ENCODE measurements around the gene ERP29.

The ERP29 gene

DNA sequence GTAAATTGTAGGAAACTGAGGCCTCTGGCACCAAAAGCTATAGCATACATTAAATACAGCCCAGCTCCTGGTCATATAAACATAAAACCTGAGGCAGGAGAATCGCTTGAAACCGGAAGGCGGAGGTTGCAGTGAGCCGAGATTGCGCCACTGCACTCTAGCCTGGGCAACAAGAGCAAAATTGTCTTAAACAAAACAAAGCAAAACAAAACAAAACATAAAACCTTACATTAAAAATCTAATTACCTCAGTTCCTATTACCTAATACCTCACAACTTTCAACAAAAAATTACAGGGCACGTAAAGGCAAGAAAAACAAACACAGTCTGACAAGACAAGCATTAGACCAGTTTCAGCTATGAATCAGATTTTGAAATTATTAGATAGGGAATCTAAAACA, 36.9 kb upstream of the ERP29 start:
- TF ChIP-seq POLR2AphosphoS5 (IDR thresholded peaks at IDR 0.05; ENCODE audit: low read depth, low read length) (no peak), SIN3A (IDR thresholded peaks at IDR 0.05; ENCODE audit: borderline replicate concordance, insufficient read depth, low read length) (no peak), FOXP2 (optimal IDR thresholded peaks at IDR 0.05; ENCODE audit: borderline replicate concordance, extremely low read depth, extremely low read length, insufficient read depth) (no peak), TAF1 (IDR thresholded peaks at IDR 0.05; ENCODE audit: borderline replicate concordance, insufficient read depth, low read length) (no peak)
- TF ChIP-seq, protein P1, sequence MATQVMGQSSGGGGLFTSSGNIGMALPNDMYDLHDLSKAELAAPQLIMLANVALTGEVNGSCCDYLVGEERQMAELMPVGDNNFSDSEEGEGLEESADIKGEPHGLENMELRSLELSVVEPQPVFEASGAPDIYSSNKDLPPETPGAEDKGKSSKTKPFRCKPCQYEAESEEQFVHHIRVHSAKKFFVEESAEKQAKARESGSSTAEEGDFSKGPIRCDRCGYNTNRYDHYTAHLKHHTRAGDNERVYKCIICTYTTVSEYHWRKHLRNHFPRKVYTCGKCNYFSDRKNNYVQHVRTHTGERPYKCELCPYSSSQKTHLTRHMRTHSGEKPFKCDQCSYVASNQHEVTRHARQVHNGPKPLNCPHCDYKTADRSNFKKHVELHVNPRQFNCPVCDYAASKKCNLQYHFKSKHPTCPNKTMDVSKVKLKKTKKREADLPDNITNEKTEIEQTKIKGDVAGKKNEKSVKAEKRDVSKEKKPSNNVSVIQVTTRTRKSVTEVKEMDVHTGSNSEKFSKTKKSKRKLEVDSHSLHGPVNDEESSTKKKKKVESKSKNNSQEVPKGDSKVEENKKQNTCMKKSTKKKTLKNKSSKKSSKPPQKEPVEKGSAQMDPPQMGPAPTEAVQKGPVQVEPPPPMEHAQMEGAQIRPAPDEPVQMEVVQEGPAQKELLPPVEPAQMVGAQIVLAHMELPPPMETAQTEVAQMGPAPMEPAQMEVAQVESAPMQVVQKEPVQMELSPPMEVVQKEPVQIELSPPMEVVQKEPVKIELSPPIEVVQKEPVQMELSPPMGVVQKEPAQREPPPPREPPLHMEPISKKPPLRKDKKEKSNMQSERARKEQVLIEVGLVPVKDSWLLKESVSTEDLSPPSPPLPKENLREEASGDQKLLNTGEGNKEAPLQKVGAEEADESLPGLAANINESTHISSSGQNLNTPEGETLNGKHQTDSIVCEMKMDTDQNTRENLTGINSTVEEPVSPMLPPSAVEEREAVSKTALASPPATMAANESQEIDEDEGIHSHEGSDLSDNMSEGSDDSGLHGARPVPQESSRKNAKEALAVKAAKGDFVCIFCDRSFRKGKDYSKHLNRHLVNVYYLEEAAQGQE (IDR thresholded peaks at IDR 0.05; ENCODE audit: insufficient read depth in 1 of 2, low read depth in 2 of 2, low read length in 2 of 2) = no peak

GRCh38 chr12:111976860-111977259, 36.4 kb upstream of the ERP29 start:
- TF ChIP-seq, protein P1 (IDR thresholded peaks at IDR 0.05; ENCODE audit: insufficient read depth in 1 of 2, low read depth in 2 of 2, low read length in 2 of 2) = no peak
- TF ChIP-seq FOXP2 (optimal IDR thresholded peaks at IDR 0.05; ENCODE audit: borderline replicate concordance, extremely low read depth, extremely low read length, insufficient read depth) (no peak), POLR2AphosphoS5 (IDR thresholded peaks at IDR 0.05; ENCODE audit: low read depth, low read length) (no peak), TAF1 (IDR thresholded peaks at IDR 0.05; ENCODE audit: borderline replicate concordance, insufficient read depth, low read length) (no peak), SIN3A (IDR thresholded peaks at IDR 0.05; ENCODE audit: borderline replicate concordance, insufficient read depth, low read length) (no peak)

DNA sequence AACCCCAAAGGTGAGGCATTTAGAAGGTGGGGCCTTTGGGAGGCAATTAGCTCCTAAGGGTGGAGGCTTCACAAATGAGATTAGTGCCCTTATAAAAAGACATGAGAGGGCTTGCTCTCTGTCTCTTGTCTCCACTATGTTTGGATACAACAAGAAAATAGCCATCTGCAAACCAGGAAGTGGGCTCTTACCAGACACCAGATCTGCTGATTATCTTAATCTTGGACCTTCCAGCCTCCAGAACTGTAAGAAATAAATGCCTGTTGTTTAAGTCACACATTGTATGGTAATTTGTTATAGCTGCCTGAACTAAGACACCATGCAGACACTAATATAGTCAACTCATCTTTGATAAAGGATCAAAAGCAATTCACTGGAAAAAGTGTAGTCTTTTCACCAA, 34.7 kb upstream of the ERP29 start:
- no peak for TF ChIP-seq SIN3A (IDR thresholded peaks at IDR 0.05; ENCODE audit: borderline replicate concordance, insufficient read depth, low read length)
- no peak for TF ChIP-seq POLR2AphosphoS5 (IDR thresholded peaks at IDR 0.05; ENCODE audit: low read depth, low read length)
- TF ChIP-seq TAF1 (IDR thresholded peaks at IDR 0.05; ENCODE audit: borderline replicate concordance, insufficient read depth, low read length) = no peak
- TF ChIP-seq, protein P1 (IDR thresholded peaks at IDR 0.05; ENCODE audit: insufficient read depth in 1 of 2, low read depth in 2 of 2, low read length in 2 of 2) = no peak
- no peak for TF ChIP-seq FOXP2 (optimal IDR thresholded peaks at IDR 0.05; ENCODE audit: borderline replicate concordance, extremely low read depth, extremely low read length, insufficient read depth)

DNA sequence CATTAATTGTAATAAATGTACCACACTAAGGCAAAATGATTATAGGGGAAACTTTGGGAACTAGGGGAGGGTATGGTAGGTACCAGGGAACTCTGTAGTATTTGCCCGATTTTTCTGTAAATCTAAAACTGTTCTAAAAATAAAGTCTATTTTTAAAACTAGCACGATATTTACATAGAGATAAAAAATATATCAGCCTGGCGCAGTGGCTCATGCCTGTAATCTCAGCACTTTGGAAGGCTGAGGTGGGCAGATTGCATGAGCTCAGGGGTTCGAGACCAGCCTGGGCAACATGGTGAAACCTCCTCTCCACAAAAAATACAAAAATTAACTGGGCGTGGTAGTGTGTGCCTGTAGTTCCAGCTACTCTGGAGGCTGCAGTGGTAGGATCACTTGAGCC, 32.6 kb upstream of the ERP29 start:
- TF ChIP-seq POLR2AphosphoS5 (IDR thresholded peaks at IDR 0.05; ENCODE audit: low read depth, low read length) (no peak), TAF1 (IDR thresholded peaks at IDR 0.05; ENCODE audit: borderline replicate concordance, insufficient read depth, low read length) (no peak), FOXP2 (optimal IDR thresholded peaks at IDR 0.05; ENCODE audit: borderline replicate concordance, extremely low read depth, extremely low read length, insufficient read depth) (no peak)

DNA sequence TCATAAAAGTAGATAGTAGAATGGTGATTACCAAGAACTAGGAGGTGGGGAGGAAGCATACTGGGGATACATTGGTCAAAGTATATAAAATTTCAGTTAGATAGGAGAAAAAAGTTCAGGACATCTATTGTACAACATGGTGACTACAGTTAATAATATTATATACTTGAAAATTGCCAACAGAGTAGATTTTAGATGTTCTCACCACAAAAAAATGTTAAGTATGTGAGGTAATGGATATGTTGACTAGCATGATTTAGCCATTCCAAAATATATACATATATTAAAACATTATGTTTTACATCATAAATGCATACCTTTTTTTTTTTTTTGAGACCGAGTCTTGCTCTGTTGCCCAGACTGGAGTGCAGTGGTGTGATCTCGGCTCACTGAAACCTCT, 31.2 kb upstream of the ERP29 start:
- TF ChIP-seq, protein P1 (IDR thresholded peaks at IDR 0.05; ENCODE audit: insufficient read depth in 1 of 2, low read depth in 2 of 2, low read length in 2 of 2) = no peak
- TF ChIP-seq SIN3A (IDR thresholded peaks at IDR 0.05; ENCODE audit: borderline replicate concordance, insufficient read depth, low read length) (no peak), TAF1 (IDR thresholded peaks at IDR 0.05; ENCODE audit: borderline replicate concordance, insufficient read depth, low read length) (no peak), FOXP2 (optimal IDR thresholded peaks at IDR 0.05; ENCODE audit: borderline replicate concordance, extremely low read depth, extremely low read length, insufficient read depth) (no peak), POLR2AphosphoS5 (IDR thresholded peaks at IDR 0.05; ENCODE audit: low read depth, low read length) (no peak)

Data from PFSK-1 (cell line).